Endothelial cell of umbilical vein (primary cell): ENCODE data around the gene PPP2R3B. TPM values are rescaled to one million over a fixed set of nuclear protein-coding genes. Genes with fewer than 3 reads are reported as not detected.

Source experiments
- BruUV-seq: library from RNA; stranded (reverse); fragments of 400-500 nt; replicated peaks from 2 replicates; lab custom pipeline; 2021; lab: Mats Ljungman, UMichigan
- CTCF ChIA-PET: fragments of 300-600, 350-600 bp; sonication (Branson Sonifier 250); formaldehyde crosslinking; loops from one replicate; lab custom pipeline; 2021; ENCODE audit warnings: antibody characterized with exemption, inconsistent platforms; lab: Charles Lee
- POLR2A ChIA-PET: fragments of 300-600, 350-600 bp; sonication (Branson Sonifier 250); formaldehyde crosslinking; loops from one replicate; lab custom pipeline; 2021; ENCODE audit warnings: antibody characterized with exemption, inconsistent platforms; lab: Charles Lee
- DNase-seq: peaks from one replicate; pipeline ENCODE4 v3.0.0-alpha.2; 2011; ENCODE audit warnings: low read depth, low spot score
- FAIRE-seq: peaks from 2 replicates; lab custom pipeline; 2011; peaks lifted over from hg19 to GRCh38; lab: Jason Lieb, UNC
- H2AFZ ChIP-seq: 2 replicates; pipeline ENCODE4 v1.6.0; 2012; ENCODE audit warnings: low read depth, low read length, control low read depth, inconsistent platforms
- H3K27ac ChIP-seq: 2 replicates; pipeline ENCODE4 v1.5.1; 2011; ENCODE audit warnings: low read depth, mild to moderate bottlenecking, control low read depth, low read length, moderate library complexity; ENCODE audit not compliant: insufficient read depth
- H3K27me3 ChIP-seq, 2 experiments: 2 replicates each; pipeline versions ENCODE4 v1.6.0 to v1.6.1; 2011; ENCODE audit warnings: low read length in 2 of 2, mixed read lengths in 1 of 2; ENCODE audit not compliant: control insufficient read depth in 2 of 2, insufficient read depth in 2 of 2
- H3K36me3 ChIP-seq, 2 experiments: 2 replicates in 1 of 2; 3 replicates in 1 of 2; pipeline ENCODE4 v1.5.1; 2011; ENCODE audit warnings: low read length in 2 of 2, mild to moderate bottlenecking in 1 of 2, moderate library complexity in 1 of 2; ENCODE audit not compliant: control insufficient read depth in 2 of 2, insufficient read depth in 2 of 2; ENCODE audit errors: extremely low read depth in 1 of 2
- H3K4me1 ChIP-seq: 3 replicates; pipeline ENCODE4 v1.5.1; 2011; ENCODE audit warnings: mild to moderate bottlenecking, low read length; ENCODE audit not compliant: control insufficient read depth, insufficient read depth; ENCODE audit errors: extremely low read depth
- H3K4me2 ChIP-seq: 2 replicates; pipeline ENCODE4 v1.6.1; 2011; ENCODE audit warnings: low read length, control low read depth, mixed read lengths; ENCODE audit not compliant: insufficient read depth
- H3K4me3 ChIP-seq, 3 experiments: fragments of 200-600 bp in 1 of 3; sonication (generic), shearing (Covaris generic) in 1 of 3; replicated peaks in 1 of 3; 2 replicates each; pipeline ENCODE4 v1.5.1; 2011 to 2016; ENCODE audit warnings: control low read depth in 3 of 3, low read length in 3 of 3, mild to moderate bottlenecking in 2 of 3, inconsistent platforms in 1 of 3, low read depth in 1 of 3, moderate library complexity in 1 of 3; ENCODE audit not compliant: insufficient read depth in 1 of 3
- H3K79me2 ChIP-seq: 2 replicates; pipeline ENCODE4 v1.6.0; 2012; ENCODE audit warnings: low read length, inconsistent platforms; ENCODE audit not compliant: control insufficient read depth, insufficient read depth
- H3K9ac ChIP-seq: replicated peaks from 2 replicates; pipeline ENCODE3; 2011; ENCODE audit warnings: low read length, control low read depth; ENCODE audit not compliant: insufficient read depth; ENCODE audit errors: extremely low read depth
- H3K9me1 ChIP-seq: replicated peaks from 3 replicates; pipeline ENCODE4 v1.6.0; 2011; ENCODE audit warnings: mild to moderate bottlenecking, low read length; ENCODE audit not compliant: control insufficient read depth, insufficient read depth; ENCODE audit errors: extremely low read depth
- H3K9me3 ChIP-seq: replicated peaks from 2 replicates; pipeline ENCODE4 v1.5.1; 2012; ENCODE audit warnings: low read length, inconsistent platforms; ENCODE audit not compliant: control insufficient read depth, insufficient read depth
- H4K20me1 ChIP-seq: replicated peaks from 2 replicates; pipeline ENCODE3; 2011; ENCODE audit warnings: mild to moderate bottlenecking, low read length; ENCODE audit not compliant: control insufficient read depth, insufficient read depth; ENCODE audit errors: extremely low read depth
- EZH2 ChIP-seq: IDR thresholded peaks from 2 replicates; pipeline ENCODE4 v1.6.1; 2012; ENCODE audit warnings: borderline replicate concordance, low read depth, mild to moderate bottlenecking, moderate library complexity, low read length, inconsistent platforms; ENCODE audit not compliant: severe bottlenecking
- FOS ChIP-seq: IDR thresholded peaks from 2 replicates; pipeline ENCODE4 v1.6.1; 2011; ENCODE audit warnings: mild to moderate bottlenecking, low read length, moderate library complexity, borderline replicate concordance; ENCODE audit not compliant: insufficient read depth
- MYC ChIP-seq: IDR thresholded peaks from one replicate; pipeline ENCODE4 v1.6.1; 2011; ENCODE audit warnings: mild to moderate bottlenecking, low read depth, low read length
- POLR2A ChIP-seq: IDR thresholded peaks from 2 replicates; pipeline ENCODE4 v1.6.1; 2012; ENCODE audit warnings: low read depth, mild to moderate bottlenecking, control low read depth, low read length
- POLR2AphosphoS5 ChIP-seq: IDR thresholded peaks from 2 replicates; pipeline ENCODE4 v1.6.1; 2012; ENCODE audit warnings: low read depth, mild to moderate bottlenecking, control low read depth, low read length, moderate library complexity; ENCODE audit not compliant: insufficient read depth
- dilution Hi-C: fragments of 300-500 bp; cut with MboI; formaldehyde crosslinking; loops from one replicate; pipeline ENCODE4 v1.15.0; 2019; ENCODE audit warnings: low sequenced_read_pairs; ENCODE audit not compliant: extremely low pct_ligation_motif_present
- intact Hi-C: fragments of 100-400 bp; cut with micrococcal nuclease; formaldehyde crosslinking; loops from one replicate; pipeline ENCODE4 v1.10.0; 2022
- polyA plus RNA-seq, 4 experiments: library from polyadenylated mRNA; depleted of rRNA in 3 of 4; stranded (reverse) in 3 of 4; unstranded in 1 of 4; fragments of >200 nt; gene quantifications; 2 replicates each; pipeline versions ENCODE4 v1.2.1 to v1.2.3, GENCODE V29; 2011 to 2012; ENCODE audit warnings: missing spikeins in 1 of 4
- total RNA-seq: library from RNA; stranded (reverse); gene quantifications from 2 replicates; pipeline ENCODE4 v1.2.3, GENCODE V29; 2021
- TF ChIP-seq, protein P1 (sequence below): IDR thresholded peaks from 2 replicates; pipeline ENCODE4 v1.6.1; 2011; ENCODE audit not compliant: insufficient read depth, insufficient read length

Gene PPP2R3B
- total and polyA plus RNA-seq, 2 donors (not counting 3 experiments of a cell fraction or from before 2014, with no cell fraction given), result 19.1 to 33.6 TPM

DNA sequence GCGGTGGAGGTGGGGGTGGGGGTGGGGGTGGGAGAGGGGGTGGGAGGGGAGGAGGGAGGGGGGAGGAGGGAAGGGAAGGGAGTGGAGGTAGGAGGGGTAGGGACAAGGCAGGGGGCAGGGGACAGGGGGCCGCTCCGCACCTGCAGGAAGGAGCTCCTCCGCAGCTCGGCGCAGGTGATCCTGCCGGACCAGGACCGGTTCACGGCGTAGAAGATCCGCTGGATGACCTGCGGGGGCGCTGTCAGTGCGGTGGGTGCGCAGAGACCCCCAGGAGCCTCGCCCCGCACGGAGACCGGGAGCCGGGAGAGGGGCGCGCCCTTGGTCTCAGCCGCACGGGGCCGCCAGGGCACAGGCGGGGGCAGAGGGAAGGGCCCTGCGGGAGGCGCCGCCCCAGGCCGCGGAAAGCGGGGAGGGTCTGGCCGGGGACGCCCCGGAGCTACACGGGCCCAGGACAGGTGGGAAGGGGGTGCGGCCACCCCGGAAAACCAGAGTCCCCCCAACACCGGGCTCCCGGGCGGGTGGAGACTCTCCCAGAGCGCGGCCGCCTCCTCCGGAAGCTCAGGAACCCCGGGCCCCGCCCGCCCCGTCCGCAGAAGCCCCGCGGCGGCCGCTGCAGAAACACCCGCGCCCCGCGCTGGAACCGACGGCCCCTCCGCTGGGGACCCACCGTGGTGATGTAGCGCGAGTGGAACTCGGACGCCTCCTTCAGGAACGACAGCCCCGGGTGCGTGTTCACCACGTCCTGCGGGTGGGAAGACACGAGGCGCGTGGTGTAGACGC, 40.5 kb downstream of the PPP2R3B start:
- dilution Hi-C loops (no loop called here), intact Hi-C loops (no loop called here)
- H2AFZ ChIP-seq, result no peak overlapping the region
- no peaks in the 10 kb centered on the region for H3K27me3 ChIP-seq
- H3K9me3 ChIP-seq, result no peaks in the 10 kb centered on the region
- no peak for TF ChIP-seq EZH2
- TF ChIP-seq MYC, result no peak
- H4K20me1 ChIP-seq, result no peaks in the 10 kb centered on the region
- peaks cover 9% of the 10 kb centered on the region for H3K4me1 ChIP-seq
- no peak overlapping the region for H3K4me2 ChIP-seq
- no peak for DNase-seq
- no peak overlapping the region for H3K27ac ChIP-seq
- no peak overlapping the region for H3K4me3 ChIP-seq
- no peaks in the 10 kb centered on the region for H3K36me3 ChIP-seq
- H3K9ac ChIP-seq, result no peak overlapping the region
- no peak for FAIRE-seq
- CTCF ChIA-PET, result no interaction called here
- H3K79me2 ChIP-seq, result no peaks in the 10 kb centered on the region
- BruUV-seq, result no TSS peak
- H3K9me1 ChIP-seq, result no peaks in the 10 kb centered on the region
- POLR2A ChIA-PET, result no interaction called here

- no peak for FAIRE-seq
- dilution Hi-C loops, result no loop called here
These were observed 41.4 kb downstream of the PPP2R3B start for GRCh38 chrX:345020-345925.

More at GRCh38 chrX:345020-345925, 41.4 kb downstream of the PPP2R3B start:
- DNase-seq, result no peak
- no TSS peak for BruUV-seq
- intact Hi-C loops, result no loop called here
- ChIA-PET POLR2A (no interaction called here), CTCF (no interaction called here)
- H3K36me3 ChIP-seq, result no peaks in the 10 kb centered on the region
- no peak overlapping the region for H3K27ac ChIP-seq
- no peak for TF ChIP-seq POLR2AphosphoS5
- TF ChIP-seq, protein P1, sequence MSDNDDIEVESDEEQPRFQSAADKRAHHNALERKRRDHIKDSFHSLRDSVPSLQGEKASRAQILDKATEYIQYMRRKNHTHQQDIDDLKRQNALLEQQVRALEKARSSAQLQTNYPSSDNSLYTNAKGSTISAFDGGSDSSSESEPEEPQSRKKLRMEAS, result no peak
- TF ChIP-seq FOS, result no peak
- TF ChIP-seq POLR2A, result no peak
- no peak for TF ChIP-seq MYC
- no peaks in the 10 kb centered on the region for H3K79me2 ChIP-seq
- H3K9me3 ChIP-seq, result no peaks in the 10 kb centered on the region
- no peak overlapping the region for H2AFZ ChIP-seq
- peaks cover 9% of the 10 kb centered on the region for H3K4me1 ChIP-seq
- H3K4me2 ChIP-seq, result no peak overlapping the region
- H3K4me3 ChIP-seq, result no peak overlapping the region
- H3K27me3 ChIP-seq, result no peaks in the 10 kb centered on the region
- no peak overlapping the region for H3K9ac ChIP-seq
- H3K9me1 ChIP-seq, result no peaks in the 10 kb centered on the region
- H4K20me1 ChIP-seq, result no peaks in the 10 kb centered on the region
